HG02981 (cell line): Measurements from ENCODE around the gene ZNF521.

Experiments
- ATAC-seq: cut with Tn5 transposase; IDR thresholded peaks from one replicate; pipeline ENCODE4 v1.9.1; 2021; ENCODE audit warnings: mild to moderate bottlenecking, moderate library complexity; ENCODE audit not compliant: unreplicated experiment

ZNF521 gene

GRCh38 chr18:25253136-25253535, 98.8 kb downstream of the ZNF521 start:
- no peak for ATAC-seq

GRCh38 chr18:25251068-25251467, 100.9 kb downstream of the ZNF521 start:
- ATAC-seq: no peak

GRCh38 chr18:25250474-25250851, 101.5 kb downstream of the ZNF521 start:
- ATAC-seq: no peak

GRCh38 chr18:25248755-25249154, 103.2 kb downstream of the ZNF521 start:
- ATAC-seq: no peak

- no peak for ATAC-seq
Observed at GRCh38 chr18:25247725-25248124, 104.2 kb downstream of the ZNF521 start.

- no peak for ATAC-seq
Observed at GRCh38 chr18:25244924-25245698, 106.9 kb downstream of the ZNF521 start.

- no peak for ATAC-seq
Observed at GRCh38 chr18:25244170-25244569, 107.8 kb downstream of the ZNF521 start.

- ATAC-seq: no peak
Observed at GRCh38 chr18:25243754-25244153, 108.2 kb downstream of the ZNF521 start.

- no peak for ATAC-seq
Observed at GRCh38 chr18:25243257-25243656, 108.7 kb downstream of the ZNF521 start.

- ATAC-seq: no peak
Observed at GRCh38 chr18:25240420-25240770, 111.6 kb downstream of the ZNF521 start.

GRCh38 chr18:25239581-25240419, 112.2 kb downstream of the ZNF521 start:
- ATAC-seq: no peak

GRCh38 chr18:25239151-25239550, 112.8 kb downstream of the ZNF521 start:
- ATAC-seq: no peak

GRCh38 chr18:25237571-25238267, 114.2 kb downstream of the ZNF521 start:
- ATAC-seq: no peak

- ATAC-seq: no peak
Observed at GRCh38 chr18:25236736-25237135, 115.2 kb downstream of the ZNF521 start.

GRCh38 chr18:25235401-25236042, 116.4 kb downstream of the ZNF521 start:
- no peak for ATAC-seq

GRCh38 chr18:25234740-25235345, 117.1 kb downstream of the ZNF521 start:
- no peak for ATAC-seq

- no peak for ATAC-seq
Observed at GRCh38 chr18:25234322-25234639, 117.7 kb downstream of the ZNF521 start.

GRCh38 chr18:25233528-25234321, 118.2 kb downstream of the ZNF521 start:
- no peak for ATAC-seq

GRCh38 chr18:25231327-25231691, 120.7 kb downstream of the ZNF521 start:
- ATAC-seq: no peak

- ATAC-seq: no peak
Observed at GRCh38 chr18:25230658-25231326, 121.2 kb downstream of the ZNF521 start.
